Right lobe of liver (tissue), 4 donors: ENCODE results near the gene TTC38.

Source experiments
- CTCF ChIP-seq, 4 donors: fragments of 200-600 bp in 3 of 4; fragments of 450-650 bp in 1 of 4; IDR thresholded peaks; one replicate each; pipeline versions ENCODE4 v1.5.1 to v1.8.0; 2016 to 2022; ENCODE audit warnings: antibody characterized with exemption in 4 of 4, mild to moderate bottlenecking in 2 of 4
- POLR2A ChIP-seq: fragments of 450-650 bp; IDR thresholded peaks from one replicate; pipeline ENCODE4 v1.6.1; 2017; ENCODE audit warnings: antibody characterized with exemption, mild to moderate bottlenecking
- donor health status: DM: no; HTN: no; CAD: no.
- donor health status: DM: no; HTN: no; CAD: no.
- donor health status: DM: no; HTN: yes; CAD: no.

DNA sequence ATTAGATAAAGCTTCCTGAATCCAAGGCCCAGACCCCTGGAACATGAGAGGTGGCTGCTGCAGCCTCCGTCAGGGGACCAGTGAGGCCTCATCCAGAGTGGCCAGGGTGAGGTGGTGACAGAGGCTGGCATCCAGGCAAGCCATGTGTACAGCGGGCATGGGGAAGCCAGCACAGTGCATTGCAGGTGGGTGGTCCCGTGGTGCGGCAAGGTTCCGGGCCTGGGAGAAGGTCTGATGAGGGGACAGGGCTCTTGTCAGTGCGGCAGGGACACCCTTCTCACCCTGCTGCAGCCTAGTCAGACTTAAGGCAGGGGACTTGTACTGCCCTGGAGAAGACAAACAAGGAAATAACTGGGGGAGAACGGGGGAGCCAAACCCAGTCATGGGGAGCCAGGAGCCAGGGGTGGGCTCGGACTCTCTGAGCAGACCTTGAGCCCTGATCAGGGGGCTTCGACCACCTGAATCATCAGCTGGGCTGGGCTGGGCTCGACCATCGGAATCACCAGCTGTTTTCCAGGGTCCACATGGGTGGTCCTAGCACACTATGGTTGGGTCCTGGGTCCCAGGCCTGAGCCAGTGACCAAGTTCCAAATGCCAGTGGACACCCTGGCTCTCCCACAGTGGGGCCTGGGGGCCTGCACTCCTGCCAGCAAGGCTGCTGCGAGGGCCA lies 5.1 kb downstream of the TTC38 start:
- TF ChIP-seq CTCF (IDR thresholded peaks at IDR 0.05) (no peak), POLR2A (no peak)
